Trophoblast cell (in vitro differentiated cells and primary cell): ENCODE results near the gene MAPK12.
A peak's percentile ranks its signal among the peaks of the same experiment; 100 is the strongest.

Experiments
- DNase-seq, 2 donors: peaks; one replicate each; pipeline ENCODE4 v3.0.0-alpha.2; 2016
- H2AFZ ChIP-seq: 2 replicates; pipeline ENCODE4 v1.6.1; 2013; ENCODE audit warnings: low read length, moderate library complexity, mild to moderate bottlenecking; ENCODE audit not compliant: insufficient read depth, poor library complexity
- H2AK5ac ChIP-seq: 2 replicates; pipeline ENCODE4 v1.6.1; 2013; ENCODE audit warnings: mild to moderate bottlenecking, low read length
- H2BK120ac ChIP-seq: 2 replicates; pipeline ENCODE4 v1.6.1; 2013; ENCODE audit warnings: low read length, mild to moderate bottlenecking, moderate library complexity; ENCODE audit not compliant: insufficient read depth, poor library complexity
- H2BK12ac ChIP-seq: 2 replicates; pipeline ENCODE4 v1.6.1; 2013; ENCODE audit warnings: mild to moderate bottlenecking, low read length, moderate library complexity
- H2BK5ac ChIP-seq: 2 replicates; pipeline ENCODE4 v1.6.1; 2013; ENCODE audit warnings: low read length, low read depth, moderate library complexity, mild to moderate bottlenecking; ENCODE audit not compliant: poor library complexity
- H3K14ac ChIP-seq: 2 replicates; pipeline ENCODE4 v1.6.1; 2013; ENCODE audit warnings: mild to moderate bottlenecking, low read length
- H3K18ac ChIP-seq: 2 replicates; pipeline ENCODE4 v1.6.1; 2013; ENCODE audit warnings: mild to moderate bottlenecking, low read length
- H3K23ac ChIP-seq: 2 replicates; pipeline ENCODE4 v1.6.1; 2013; ENCODE audit warnings: low read length
- H3K27ac ChIP-seq: 2 replicates; pipeline ENCODE4 v1.5.1; 2013; ENCODE audit warnings: low read depth, mild to moderate bottlenecking, inconsistent platforms, low read length, moderate library complexity
- H3K27me3 ChIP-seq: 2 replicates; pipeline ENCODE4 v1.6.1; 2013; ENCODE audit warnings: inconsistent platforms, mild to moderate bottlenecking, low read length, moderate library complexity; ENCODE audit not compliant: insufficient read depth
- H3K36me3 ChIP-seq, 2 experiments: 1 replicate in 1 of 2; 2 replicates in 1 of 2; pipeline ENCODE4 v1.6.1; 2013; ENCODE audit warnings: low read length in 2 of 2, mild to moderate bottlenecking in 2 of 2, moderate library complexity in 1 of 2; ENCODE audit not compliant: insufficient read depth in 2 of 2, control insufficient read depth in 1 of 2
- H3K4ac ChIP-seq: 2 replicates; pipeline ENCODE4 v1.6.1; 2013; ENCODE audit warnings: low read depth, mild to moderate bottlenecking, low read length, moderate library complexity
- H3K4me1 ChIP-seq, 2 experiments: 1 replicate in 1 of 2; 2 replicates in 1 of 2; pipeline ENCODE4 v1.6.1; 2013; ENCODE audit warnings: low read length in 2 of 2, mild to moderate bottlenecking in 2 of 2, moderate library complexity in 1 of 2; ENCODE audit not compliant: insufficient read depth in 2 of 2, control insufficient read depth in 1 of 2
- H3K4me2 ChIP-seq: 2 replicates; pipeline ENCODE4 v1.6.1; 2013; ENCODE audit warnings: inconsistent platforms, mild to moderate bottlenecking, low read length, moderate library complexity
- H3K4me3 ChIP-seq: 2 replicates; pipeline ENCODE4 v1.5.1; 2013; ENCODE audit warnings: mild to moderate bottlenecking, low read depth, low read length, inconsistent platforms
- H3K79me1 ChIP-seq: one replicate; pipeline ENCODE4 v1.6.1; 2013; ENCODE audit warnings: low read length
- H3K79me2 ChIP-seq: 2 replicates; pipeline ENCODE4 v1.6.1; 2013; ENCODE audit warnings: low read length, mild to moderate bottlenecking; ENCODE audit not compliant: control insufficient read depth, insufficient read depth, poor library complexity
- H3K9ac ChIP-seq: 2 replicates; pipeline ENCODE4 v1.6.1; 2013; ENCODE audit warnings: mild to moderate bottlenecking, low read length
- H3K9me3 ChIP-seq: 2 replicates; pipeline ENCODE4 v1.6.1; 2013; ENCODE audit warnings: low read depth, mild to moderate bottlenecking, control low read depth, inconsistent platforms, low read length; ENCODE audit not compliant: insufficient read depth
- H4K12ac ChIP-seq: 2 replicates; pipeline ENCODE4 v1.6.1; 2013; ENCODE audit warnings: low read depth, mild to moderate bottlenecking, low read length, moderate library complexity
- H4K8ac ChIP-seq: 2 replicates; pipeline ENCODE4 v1.6.1; 2013; ENCODE audit warnings: low read depth, mild to moderate bottlenecking, low read length, moderate library complexity
- H4K91ac ChIP-seq: one replicate; pipeline ENCODE4 v1.6.1; 2013; ENCODE audit warnings: low read depth, mild to moderate bottlenecking, low read length, moderate library complexity
- WGBS: extraction: QIAGEN DNeasy Blood & Tissue Kit; methylation state at CpG from one replicate; pipeline ENCODE4 v1.1.7; 2013; ENCODE audit warnings: missing lambda C conversion rate; ENCODE audit not compliant: insufficient read length, insufficient coverage; ENCODE audit errors: extremely low coverage; 5-methylcytosine and 5-hydroxymethylcytosine counted together

The MAPK12 gene

GRCh38 chr22:50226875-50227165 lies 34.7 kb downstream of the MAPK12 start:
- DNase-seq = no peak
- Histone ChIP-seq H3K79me1 (no peaks in the 10 kb centered on the region), H3K27me3 (no peaks in the 10 kb centered on the region), H3K4me2 (no peak overlapping the region), H3K79me2 (no peaks in the 10 kb centered on the region), H3K4me1 (no peaks in the 10 kb centered on the region), H3K36me3 (peaks cover 42 to 50% of the 10 kb centered on the region in 2 experiments), H2BK12ac (no peak overlapping the region), H4K8ac (no peak overlapping the region), H3K4me3 (no peak overlapping the region), H3K9ac (no peak overlapping the region), H4K12ac (no peak overlapping the region), H2BK120ac (no peak overlapping the region), H3K18ac (no peak overlapping the region), H3K9me3 (peaks cover 2% of the 10 kb centered on the region), H3K27ac (no peak overlapping the region), H2BK5ac (no peak overlapping the region), H2AFZ (no peak overlapping the region), H3K14ac (no peak overlapping the region), H3K23ac (no peak overlapping the region), H3K4ac (no peak overlapping the region), H2AK5ac (no peak overlapping the region), H4K91ac (no peak overlapping the region)
- WGBS = no CpG with 5 or more reads among the region's 18 CpGs

GRCh38 chr22:50226063-50226874 lies 35.2 kb downstream of the MAPK12 start:
- no peak overlapping the region for H3K4me2 ChIP-seq
- no peaks in the 10 kb centered on the region for H3K79me1 ChIP-seq
- no CpG with 5 or more reads among the region's 31 CpGs for WGBS
- H3K27me3 ChIP-seq = no peaks in the 10 kb centered on the region
- H4K91ac ChIP-seq = no peak overlapping the region
- H4K8ac ChIP-seq = no peak overlapping the region
- H2BK5ac ChIP-seq = no peak overlapping the region
- H3K79me2 ChIP-seq = no peaks in the 10 kb centered on the region
- no peak overlapping the region for H3K23ac ChIP-seq
- no peak overlapping the region for H3K9ac ChIP-seq
- no peak for DNase-seq
- no peak overlapping the region for H2AFZ ChIP-seq
- H2BK12ac ChIP-seq = no peak overlapping the region
- H2AK5ac ChIP-seq = no peak overlapping the region
- no peak overlapping the region for H3K18ac ChIP-seq
- H3K27ac ChIP-seq = no peak overlapping the region
- H3K36me3 ChIP-seq = peaks cover 47 to 56% of the 10 kb centered on the region in 2 experiments
- no peak overlapping the region for H4K12ac ChIP-seq
- peaks cover 2% of the 10 kb centered on the region for H3K9me3 ChIP-seq
- H3K4me1 ChIP-seq = no peaks in the 10 kb centered on the region
- H3K4me3 ChIP-seq = peak overlapping the region; percentile 51
- H3K4ac ChIP-seq = no peak overlapping the region
- no peak overlapping the region for H3K14ac ChIP-seq
- H2BK120ac ChIP-seq = no peak overlapping the region

GRCh38 chr22:50225200-50225969 lies 36.1 kb downstream of the MAPK12 start:
- Histone ChIP-seq H2AFZ (no peak overlapping the region), H3K79me2 (no peaks in the 10 kb centered on the region), H4K91ac (no peak overlapping the region), H2AK5ac (no peak overlapping the region), H3K18ac (no peak overlapping the region), H3K27me3 (no peaks in the 10 kb centered on the region), H4K8ac (no peak overlapping the region), H4K12ac (no peak overlapping the region), H3K9ac (no peak overlapping the region), H3K9me3 (peaks cover 9% of the 10 kb centered on the region), H3K4me3 (peak overlapping the region; percentile 24), H2BK5ac (no peak overlapping the region), H3K4me2 (no peak overlapping the region), H3K27ac (no peak overlapping the region), H3K36me3 (peaks cover 55 to 65% of the 10 kb centered on the region in 2 experiments), H3K23ac (no peak overlapping the region), H3K4me1 (no peaks in the 10 kb centered on the region), H3K4ac (no peak overlapping the region), H2BK120ac (no peak overlapping the region), H2BK12ac (no peak overlapping the region), H3K14ac (no peak overlapping the region), H3K79me1 (no peaks in the 10 kb centered on the region)
- no CpG with 5 or more reads among the region's 24 CpGs for WGBS
- DNase-seq = no peak

- no CpG with 5 or more reads among the region's 16 CpGs for WGBS
- no peaks in the 10 kb centered on the region for H3K79me2 ChIP-seq
- H3K14ac ChIP-seq = no peak overlapping the region
Observed at GRCh38 chr22:50224071-50224470, 37.4 kb downstream of the MAPK12 start.

More at GRCh38 chr22:50224071-50224470, 37.4 kb downstream of the MAPK12 start:
- no peak overlapping the region for H2BK12ac ChIP-seq
- H3K4ac ChIP-seq = no peak overlapping the region
- no peak overlapping the region for H3K4me2 ChIP-seq
- no peak overlapping the region for H2AK5ac ChIP-seq
- H3K36me3 ChIP-seq = peaks cover 63 to 72% of the 10 kb centered on the region in 2 experiments
- no peak overlapping the region for H3K23ac ChIP-seq
- no peak overlapping the region for H4K12ac ChIP-seq
- H3K27ac ChIP-seq = no peak overlapping the region
- H2BK5ac ChIP-seq = no peak overlapping the region
- no peaks in the 10 kb centered on the region for H3K79me1 ChIP-seq
- H2BK120ac ChIP-seq = no peak overlapping the region
- no peak overlapping the region for H4K8ac ChIP-seq
- DNase-seq = no peak
- H4K91ac ChIP-seq = no peak overlapping the region
- H3K4me3 ChIP-seq = no peak overlapping the region
- no peaks in the 10 kb centered on the region for H3K4me1 ChIP-seq
- H3K18ac ChIP-seq = no peak overlapping the region
- H3K27me3 ChIP-seq = no peaks in the 10 kb centered on the region
- no peak overlapping the region for H3K9ac ChIP-seq
- H3K9me3 ChIP-seq = peaks cover 10% of the 10 kb centered on the region
- H2AFZ ChIP-seq = no peak overlapping the region
